Endothelial cell of umbilical vein (primary cell): ENCODE data around the gene TRIM14.

Source experiments
- EZH2 ChIP-seq: IDR thresholded peaks from 2 replicates; pipeline ENCODE4 v1.6.1; 2012; ENCODE audit warnings: borderline replicate concordance, low read depth, mild to moderate bottlenecking, moderate library complexity, low read length, inconsistent platforms; ENCODE audit not compliant: severe bottlenecking
- FOS ChIP-seq: IDR thresholded peaks from 2 replicates; pipeline ENCODE4 v1.6.1; 2011; ENCODE audit warnings: mild to moderate bottlenecking, low read length, moderate library complexity, borderline replicate concordance; ENCODE audit not compliant: insufficient read depth
- GATA2 ChIP-seq: IDR thresholded peaks from 2 replicates; pipeline ENCODE4 v1.7.0; 2011; ENCODE audit warnings: low read depth, mild to moderate bottlenecking, moderate library complexity, mixed read lengths, low read length; ENCODE audit not compliant: insufficient read length, insufficient read depth
- JUN ChIP-seq: IDR thresholded peaks from 2 replicates; pipeline ENCODE4 v1.6.1; 2011; ENCODE audit warnings: borderline replicate concordance, low read depth; ENCODE audit not compliant: insufficient read length, insufficient read depth
- POLR2A ChIP-seq: IDR thresholded peaks from 2 replicates; pipeline ENCODE4 v1.6.1; 2012; ENCODE audit warnings: low read depth, mild to moderate bottlenecking, control low read depth, low read length
- POLR2AphosphoS5 ChIP-seq: IDR thresholded peaks from 2 replicates; pipeline ENCODE4 v1.6.1; 2012; ENCODE audit warnings: low read depth, mild to moderate bottlenecking, control low read depth, low read length, moderate library complexity; ENCODE audit not compliant: insufficient read depth
- TF ChIP-seq, protein P1 (sequence below), 2 donors: IDR thresholded peaks; 1 replicate in 1 of 2; 2 replicates in 1 of 2; pipeline ENCODE4 v1.5.1; 2011; ENCODE audit warnings: low read length in 2 of 2, mild to moderate bottlenecking in 2 of 2, moderate library complexity in 2 of 2, control low read depth in 1 of 2, inconsistent platforms in 1 of 2, low read depth in 1 of 2; ENCODE audit not compliant: insufficient read depth in 1 of 2; ENCODE audit errors: extremely low read depth in 1 of 2

DNA sequence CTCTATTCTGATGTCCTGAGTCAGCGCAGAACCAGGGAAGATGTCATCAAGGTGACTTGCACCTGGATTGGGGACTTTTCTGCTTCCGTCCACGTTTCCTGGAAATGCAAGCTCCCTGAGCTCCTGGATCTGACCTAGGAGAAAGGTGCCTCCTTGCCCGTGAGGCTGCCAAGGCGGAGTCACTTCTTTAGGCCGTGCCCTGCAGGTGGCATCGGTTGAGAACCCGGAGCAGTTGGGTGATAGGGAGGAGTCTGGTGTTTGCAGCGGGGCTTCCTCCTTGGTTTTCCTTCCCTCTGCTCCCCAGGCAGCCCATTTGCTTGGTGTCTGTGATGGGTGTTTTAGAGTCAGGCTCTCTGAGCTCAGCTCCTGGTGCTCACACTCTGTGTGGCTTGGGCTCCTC, 47.3 kb downstream of the TRIM14 start:
- TF ChIP-seq POLR2AphosphoS5 (no peak), POLR2A (no peak), EZH2 (no peak), JUN (no peak), FOS (no peak), GATA2 (no peak)
- TF ChIP-seq, protein P1, sequence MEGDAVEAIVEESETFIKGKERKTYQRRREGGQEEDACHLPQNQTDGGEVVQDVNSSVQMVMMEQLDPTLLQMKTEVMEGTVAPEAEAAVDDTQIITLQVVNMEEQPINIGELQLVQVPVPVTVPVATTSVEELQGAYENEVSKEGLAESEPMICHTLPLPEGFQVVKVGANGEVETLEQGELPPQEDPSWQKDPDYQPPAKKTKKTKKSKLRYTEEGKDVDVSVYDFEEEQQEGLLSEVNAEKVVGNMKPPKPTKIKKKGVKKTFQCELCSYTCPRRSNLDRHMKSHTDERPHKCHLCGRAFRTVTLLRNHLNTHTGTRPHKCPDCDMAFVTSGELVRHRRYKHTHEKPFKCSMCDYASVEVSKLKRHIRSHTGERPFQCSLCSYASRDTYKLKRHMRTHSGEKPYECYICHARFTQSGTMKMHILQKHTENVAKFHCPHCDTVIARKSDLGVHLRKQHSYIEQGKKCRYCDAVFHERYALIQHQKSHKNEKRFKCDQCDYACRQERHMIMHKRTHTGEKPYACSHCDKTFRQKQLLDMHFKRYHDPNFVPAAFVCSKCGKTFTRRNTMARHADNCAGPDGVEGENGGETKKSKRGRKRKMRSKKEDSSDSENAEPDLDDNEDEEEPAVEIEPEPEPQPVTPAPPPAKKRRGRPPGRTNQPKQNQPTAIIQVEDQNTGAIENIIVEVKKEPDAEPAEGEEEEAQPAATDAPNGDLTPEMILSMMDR (IDR thresholded peaks at IDR 0.05; ENCODE audit: extremely low read depth in 1 of 2, insufficient read depth in 1 of 2, low read depth in 1 of 2, low read length in 2 of 2), result no peak
